Measurements from ENCODE around the gene ARHGAP15.

Gene ARHGAP15

DNA sequence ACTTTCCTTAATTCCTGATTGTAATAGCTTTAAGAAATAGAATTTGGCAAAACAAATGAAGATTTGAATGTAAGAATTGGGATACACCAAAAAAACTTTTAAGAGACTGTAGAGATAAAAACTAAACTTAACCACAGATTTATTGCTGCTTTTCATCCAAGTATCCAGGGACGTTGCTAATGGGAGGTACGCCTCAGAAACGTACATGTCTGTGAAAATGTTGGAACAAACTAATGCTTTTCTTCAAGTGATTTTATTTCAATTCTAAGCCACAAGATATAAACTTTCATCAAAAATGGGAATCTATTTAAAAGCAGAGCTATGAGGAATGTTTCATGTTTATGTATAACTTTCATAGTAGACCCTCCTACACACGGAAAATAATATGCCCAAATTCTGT is 66.3 kb downstream of the ARHGAP15 start:
- Histone ChIP-seq H3K27ac (replicated peaks) (no peak overlapping the region), H3K27me3 (ENCODE audit: insufficient read depth, poor library complexity, severe bottlenecking) (no peaks in the 10 kb centered on the region), H3K4me3 (replicated peaks; ENCODE audit: insufficient read depth, low read length) (no peak overlapping the region)
- TF ChIP-seq, protein P1, sequence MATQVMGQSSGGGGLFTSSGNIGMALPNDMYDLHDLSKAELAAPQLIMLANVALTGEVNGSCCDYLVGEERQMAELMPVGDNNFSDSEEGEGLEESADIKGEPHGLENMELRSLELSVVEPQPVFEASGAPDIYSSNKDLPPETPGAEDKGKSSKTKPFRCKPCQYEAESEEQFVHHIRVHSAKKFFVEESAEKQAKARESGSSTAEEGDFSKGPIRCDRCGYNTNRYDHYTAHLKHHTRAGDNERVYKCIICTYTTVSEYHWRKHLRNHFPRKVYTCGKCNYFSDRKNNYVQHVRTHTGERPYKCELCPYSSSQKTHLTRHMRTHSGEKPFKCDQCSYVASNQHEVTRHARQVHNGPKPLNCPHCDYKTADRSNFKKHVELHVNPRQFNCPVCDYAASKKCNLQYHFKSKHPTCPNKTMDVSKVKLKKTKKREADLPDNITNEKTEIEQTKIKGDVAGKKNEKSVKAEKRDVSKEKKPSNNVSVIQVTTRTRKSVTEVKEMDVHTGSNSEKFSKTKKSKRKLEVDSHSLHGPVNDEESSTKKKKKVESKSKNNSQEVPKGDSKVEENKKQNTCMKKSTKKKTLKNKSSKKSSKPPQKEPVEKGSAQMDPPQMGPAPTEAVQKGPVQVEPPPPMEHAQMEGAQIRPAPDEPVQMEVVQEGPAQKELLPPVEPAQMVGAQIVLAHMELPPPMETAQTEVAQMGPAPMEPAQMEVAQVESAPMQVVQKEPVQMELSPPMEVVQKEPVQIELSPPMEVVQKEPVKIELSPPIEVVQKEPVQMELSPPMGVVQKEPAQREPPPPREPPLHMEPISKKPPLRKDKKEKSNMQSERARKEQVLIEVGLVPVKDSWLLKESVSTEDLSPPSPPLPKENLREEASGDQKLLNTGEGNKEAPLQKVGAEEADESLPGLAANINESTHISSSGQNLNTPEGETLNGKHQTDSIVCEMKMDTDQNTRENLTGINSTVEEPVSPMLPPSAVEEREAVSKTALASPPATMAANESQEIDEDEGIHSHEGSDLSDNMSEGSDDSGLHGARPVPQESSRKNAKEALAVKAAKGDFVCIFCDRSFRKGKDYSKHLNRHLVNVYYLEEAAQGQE (IDR thresholded peaks at IDR 0.05; ENCODE audit: insufficient replicate concordance, low read depth), result no peak
- TF ChIP-seq SPI1 (IDR thresholded peaks at IDR 0.05; ENCODE audit: borderline replicate concordance, low read depth) (no peak), GABPA (IDR thresholded peaks at IDR 0.05; ENCODE audit: low read depth) (no peak), POLR2AphosphoS5 (IDR thresholded peaks at IDR 0.05; ENCODE audit: low read depth) (no peak)
- TF ChIP-seq, protein P2, sequence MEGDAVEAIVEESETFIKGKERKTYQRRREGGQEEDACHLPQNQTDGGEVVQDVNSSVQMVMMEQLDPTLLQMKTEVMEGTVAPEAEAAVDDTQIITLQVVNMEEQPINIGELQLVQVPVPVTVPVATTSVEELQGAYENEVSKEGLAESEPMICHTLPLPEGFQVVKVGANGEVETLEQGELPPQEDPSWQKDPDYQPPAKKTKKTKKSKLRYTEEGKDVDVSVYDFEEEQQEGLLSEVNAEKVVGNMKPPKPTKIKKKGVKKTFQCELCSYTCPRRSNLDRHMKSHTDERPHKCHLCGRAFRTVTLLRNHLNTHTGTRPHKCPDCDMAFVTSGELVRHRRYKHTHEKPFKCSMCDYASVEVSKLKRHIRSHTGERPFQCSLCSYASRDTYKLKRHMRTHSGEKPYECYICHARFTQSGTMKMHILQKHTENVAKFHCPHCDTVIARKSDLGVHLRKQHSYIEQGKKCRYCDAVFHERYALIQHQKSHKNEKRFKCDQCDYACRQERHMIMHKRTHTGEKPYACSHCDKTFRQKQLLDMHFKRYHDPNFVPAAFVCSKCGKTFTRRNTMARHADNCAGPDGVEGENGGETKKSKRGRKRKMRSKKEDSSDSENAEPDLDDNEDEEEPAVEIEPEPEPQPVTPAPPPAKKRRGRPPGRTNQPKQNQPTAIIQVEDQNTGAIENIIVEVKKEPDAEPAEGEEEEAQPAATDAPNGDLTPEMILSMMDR (IDR thresholded peaks at IDR 0.05; ENCODE audit: insufficient read depth, low read length), result no peak
- no peak for DNase-seq (ENCODE audit: low read depth in 1 of 2, low spot score in 1 of 2)

DNA sequence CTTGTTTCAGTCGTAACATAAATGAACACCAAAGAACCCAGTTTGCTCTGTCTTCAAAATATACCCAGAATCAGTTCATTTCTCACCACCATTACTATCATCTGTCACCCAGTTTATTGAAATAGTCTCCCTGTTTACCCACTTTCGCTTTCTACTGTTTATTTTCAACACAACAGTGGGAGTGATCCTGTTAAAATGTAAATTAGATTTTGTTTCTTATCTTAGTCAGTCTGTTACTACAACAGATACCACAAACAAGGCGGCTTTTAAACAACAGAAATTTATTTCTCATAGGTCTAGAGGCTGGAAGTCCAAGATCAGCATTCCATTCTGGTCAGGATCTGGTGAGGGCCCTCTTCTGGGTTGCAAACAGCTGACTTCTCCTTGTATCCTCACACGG is 74.8 kb downstream of the ARHGAP15 start:
- H3K27ac ChIP-seq (replicated peaks), result no peak overlapping the region
- H3K4me3 ChIP-seq (replicated peaks; ENCODE audit: insufficient read depth, low read length), result no peak overlapping the region
- no peak for DNase-seq (ENCODE audit: low read depth in 1 of 2, low spot score in 1 of 2)
- H3K27me3 ChIP-seq (ENCODE audit: insufficient read depth, poor library complexity, severe bottlenecking), result no peaks in the 10 kb centered on the region
- TF ChIP-seq GABPA (IDR thresholded peaks at IDR 0.05; ENCODE audit: low read depth), result no peak
- TF ChIP-seq, protein P2 (IDR thresholded peaks at IDR 0.05; ENCODE audit: insufficient read depth, low read length), result no peak
- no peak for TF ChIP-seq SPI1 (IDR thresholded peaks at IDR 0.05; ENCODE audit: borderline replicate concordance, low read depth)

DNA sequence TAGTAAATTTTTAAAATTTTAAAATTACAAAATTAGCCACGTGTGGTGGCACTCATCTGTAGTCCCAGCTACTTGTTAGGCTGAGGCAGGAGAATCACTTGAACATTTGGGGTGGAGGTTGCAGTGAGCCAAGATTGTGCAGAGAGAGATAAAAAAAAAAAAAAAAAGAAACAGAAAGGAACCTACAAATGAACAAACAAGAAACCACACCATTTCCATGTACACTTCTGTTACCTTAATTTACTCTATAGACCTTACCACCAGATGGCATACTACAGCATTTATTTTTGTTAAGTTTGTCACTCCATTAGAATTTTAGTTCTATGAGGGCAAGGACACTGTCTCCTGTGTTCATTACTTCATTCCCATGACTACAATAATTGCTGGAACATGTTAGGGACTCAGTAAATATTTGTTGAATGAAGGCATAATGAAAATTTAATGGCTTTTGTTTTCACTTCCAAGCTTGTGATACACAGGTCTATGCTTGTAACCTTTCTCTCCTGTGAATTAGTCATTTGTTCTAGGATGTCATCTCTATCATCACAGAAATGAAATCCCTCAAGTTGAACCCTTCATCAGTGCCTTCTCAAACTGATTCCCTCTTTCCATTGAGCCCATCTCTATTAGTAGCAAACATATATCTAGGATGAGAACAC is 76.0 kb downstream of the ARHGAP15 start:
- DNase-seq (ENCODE audit: low read depth in 1 of 2, low spot score in 1 of 2), result no peak
- Histone ChIP-seq H3K27ac (replicated peaks) (no peak overlapping the region), H3K4me3 (replicated peaks; ENCODE audit: insufficient read depth, low read length) (no peak overlapping the region), H3K27me3 (ENCODE audit: insufficient read depth, poor library complexity, severe bottlenecking) (no peaks in the 10 kb centered on the region)
- TF ChIP-seq SPI1 (IDR thresholded peaks at IDR 0.05; ENCODE audit: borderline replicate concordance, low read depth) (no peak), GABPA (IDR thresholded peaks at IDR 0.05; ENCODE audit: low read depth) (no peak), POLR2AphosphoS5 (IDR thresholded peaks at IDR 0.05; ENCODE audit: low read depth) (no peak)
- TF ChIP-seq, protein P1 (IDR thresholded peaks at IDR 0.05; ENCODE audit: insufficient replicate concordance, low read depth), result no peak
- TF ChIP-seq, protein P2 (IDR thresholded peaks at IDR 0.05; ENCODE audit: insufficient read depth, low read length), result no peak

Measured in HL-60 (cell line).